Measurements from ENCODE around the gene DEPP1.
A peak's percentile ranks its signal among the peaks of the same experiment; 100 is the strongest.

Gene DEPP1

GRCh38 chr10:44989597-44990301 lies 11.1 kb upstream of the DEPP1 start:
- FAIRE-seq (no peak), DNase-seq (ENCODE audit: insufficient read length, low spot score) (no peak)
- no peak for TF ChIP-seq POLR2A (IDR thresholded peaks at IDR 0.05; ENCODE audit: low read depth, low read length)

DNA sequence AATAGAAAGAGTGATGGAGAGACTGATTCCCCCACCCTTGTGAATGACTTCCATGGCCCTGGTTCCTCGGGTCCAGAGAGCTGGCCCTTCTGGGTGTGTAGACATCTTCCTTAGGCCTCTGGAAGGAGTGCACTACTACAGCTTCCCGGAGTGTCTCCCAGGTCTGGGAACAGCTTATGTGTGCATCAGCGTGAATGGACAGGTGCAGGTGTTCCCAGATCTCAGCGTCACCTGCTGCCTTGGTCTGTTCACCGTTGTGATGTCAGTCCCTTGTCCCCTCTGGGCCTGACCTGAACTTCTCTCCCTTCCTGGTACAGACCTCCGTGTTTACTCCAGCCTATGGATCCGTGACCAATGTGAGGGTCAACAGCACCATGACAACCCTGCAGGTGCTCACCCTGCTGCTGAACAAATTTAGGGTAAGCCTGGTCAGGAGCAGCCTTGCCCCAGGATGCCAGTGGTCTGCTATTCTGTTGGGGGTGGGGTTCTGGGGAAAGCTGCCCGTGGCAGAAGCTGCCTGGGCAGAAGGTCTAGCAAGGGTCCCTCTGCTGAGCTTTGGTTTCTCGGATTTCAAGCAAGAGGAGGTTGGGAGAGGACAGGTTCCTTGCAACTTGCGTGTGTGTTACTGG lies 10.5 kb upstream of the DEPP1 start:
- TF ChIP-seq POLR2A (IDR thresholded peaks at IDR 0.05; ENCODE audit: low read depth, low read length) = no peak
- FAIRE-seq (no peak), DNase-seq (ENCODE audit: insufficient read length, low spot score) (no peak)

DNA sequence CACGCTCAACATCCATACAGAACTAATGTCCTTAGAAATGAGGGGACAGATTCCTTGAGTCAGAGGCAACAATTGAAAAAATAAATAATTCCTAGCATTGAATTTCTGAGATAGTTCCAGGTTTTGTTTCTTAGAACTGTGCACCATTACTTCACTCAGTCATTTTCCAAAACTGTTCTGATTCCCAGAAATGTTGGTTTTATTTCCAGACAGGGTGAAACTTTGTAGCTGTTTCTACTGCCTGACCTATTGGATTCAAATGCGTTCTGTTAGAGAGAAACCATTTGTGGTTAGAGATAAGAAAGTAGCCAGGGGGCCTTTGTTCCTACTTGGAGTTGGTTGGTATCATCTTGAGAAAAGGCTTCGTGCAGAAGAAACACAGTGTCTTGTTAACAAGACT lies 8.1 kb upstream of the DEPP1 start:
- no peak for TF ChIP-seq POLR2A (IDR thresholded peaks at IDR 0.05; ENCODE audit: low read depth, low read length)
- no peak for FAIRE-seq
- no peak for DNase-seq (ENCODE audit: insufficient read length, low spot score)

- FAIRE-seq (no peak), DNase-seq (ENCODE audit: insufficient read length, low spot score) (no peak)
- TF ChIP-seq POLR2A (IDR thresholded peaks at IDR 0.05; ENCODE audit: low read depth, low read length) = no peak
These were observed 7.6 kb upstream of the DEPP1 start for GRCh38 chr10:44986179-44986578.

DNA sequence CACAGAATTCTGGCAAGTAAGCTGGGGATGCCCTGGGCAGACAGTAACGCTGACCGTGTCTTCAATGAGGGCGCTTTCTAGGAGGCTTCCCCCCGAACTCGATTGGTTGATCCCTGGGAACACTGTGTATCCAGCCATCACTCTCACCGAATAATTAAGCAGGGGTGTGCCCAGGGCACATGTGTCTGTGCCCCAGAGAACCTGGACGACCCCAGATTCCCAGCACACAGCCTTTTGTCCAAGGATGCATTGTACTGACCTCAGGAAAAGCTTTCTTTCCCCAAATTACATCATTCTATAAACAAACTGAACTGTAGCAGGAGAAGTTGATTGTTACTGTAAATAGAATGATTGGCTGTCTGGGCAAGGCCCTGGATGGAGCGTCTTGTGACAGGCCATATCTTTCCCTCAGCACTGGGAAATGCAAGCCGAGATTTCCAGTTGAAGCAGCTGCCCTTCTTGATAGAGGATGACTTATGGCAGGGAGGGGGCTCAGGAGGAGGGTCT lies 6.6 kb upstream of the DEPP1 start:
- FAIRE-seq (no peak), DNase-seq (ENCODE audit: insufficient read length, low spot score) (no peak)
- TF ChIP-seq POLR2A (IDR thresholded peaks at IDR 0.05; ENCODE audit: low read depth, low read length) = no peak

DNA sequence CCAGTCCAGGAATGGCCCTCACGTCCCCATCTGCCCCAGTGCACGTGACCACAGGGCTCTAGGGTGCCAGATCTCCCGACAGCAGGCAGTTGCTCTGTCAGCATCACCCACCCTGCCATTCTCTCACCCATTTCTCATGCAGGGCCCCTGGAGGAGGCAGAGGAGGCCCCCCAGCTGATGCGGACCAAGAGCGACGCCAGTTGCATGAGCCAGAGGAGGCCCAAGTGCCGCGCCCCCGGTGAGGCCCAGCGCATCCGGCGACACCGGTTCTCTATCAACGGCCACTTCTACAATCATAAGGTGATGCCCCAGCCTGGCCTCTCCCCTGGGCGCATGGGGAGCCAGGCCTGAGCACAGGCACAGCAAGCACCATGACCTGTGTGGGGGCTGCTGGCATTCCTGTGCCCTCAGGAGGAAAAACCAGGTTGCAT lies 6.1 kb upstream of the DEPP1 start:
- TF ChIP-seq POLR2A (IDR thresholded peaks at IDR 0.05; ENCODE audit: low read depth, low read length) = no peak
- FAIRE-seq = no peak
- DNase-seq (ENCODE audit: insufficient read length, low spot score) = no peak

DNA sequence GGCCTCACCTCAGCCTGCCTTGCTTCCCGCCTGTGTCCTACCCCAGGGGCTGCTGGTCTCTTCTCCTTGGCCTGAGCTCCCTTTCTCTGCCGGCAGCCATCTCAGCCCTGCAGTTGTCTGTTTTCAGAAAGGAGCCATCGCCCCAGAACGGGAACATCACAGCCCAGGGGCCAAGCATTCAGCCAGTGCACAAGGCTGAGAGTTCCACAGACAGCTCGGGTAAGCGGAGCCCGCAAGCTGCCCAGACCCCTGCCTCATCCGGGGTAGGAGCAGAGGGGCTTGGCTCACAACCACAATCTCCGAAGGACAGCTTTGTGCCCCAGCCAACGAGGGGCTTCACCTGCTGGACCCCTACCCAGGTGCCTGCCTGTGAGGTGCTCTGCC lies 5.3 kb upstream of the DEPP1 start:
- no peak for TF ChIP-seq POLR2A (IDR thresholded peaks at IDR 0.05; ENCODE audit: low read depth, low read length)
- DNase-seq (ENCODE audit: insufficient read length, low spot score) (no peak), FAIRE-seq (no peak)

DNA sequence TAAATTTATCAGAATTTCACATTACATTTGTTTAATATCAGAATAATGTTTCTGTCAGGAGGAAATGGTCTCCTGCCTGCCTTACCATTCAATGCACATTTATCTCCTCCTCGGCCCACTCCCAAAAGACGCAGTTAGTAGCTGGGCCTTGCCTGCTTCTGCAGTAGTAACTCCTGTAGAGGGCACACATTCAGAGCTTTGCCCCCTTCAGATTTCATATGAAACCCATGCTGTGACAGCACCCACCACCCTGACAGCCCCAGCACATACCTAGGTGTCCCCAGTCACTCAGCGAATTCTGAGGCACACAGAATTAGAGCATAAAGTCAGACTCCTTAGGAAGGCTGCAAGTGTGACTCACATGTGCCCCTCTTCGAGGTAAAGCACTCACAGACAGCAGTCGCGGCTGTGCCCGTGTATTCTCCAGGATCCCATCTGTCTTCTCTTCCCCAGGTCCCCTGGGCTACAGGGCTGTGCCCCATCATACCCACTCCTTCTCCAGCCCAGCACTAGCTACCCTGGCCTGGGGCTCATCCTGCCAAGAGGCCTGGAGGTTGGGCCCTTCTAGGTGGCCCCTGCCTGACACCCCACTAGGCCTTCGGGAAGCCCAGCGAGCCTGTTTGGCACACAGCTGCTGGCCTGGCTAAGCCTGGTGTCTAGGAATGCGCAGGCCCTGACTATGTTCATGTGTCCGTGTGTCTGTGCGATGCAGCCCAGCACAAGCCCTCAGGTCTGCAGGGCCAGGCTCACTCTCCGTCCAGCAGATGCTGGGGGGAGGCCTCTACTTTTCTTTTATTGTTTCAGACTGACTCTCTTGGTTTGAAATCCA lies 4.7 kb upstream of the DEPP1 start:
- FAIRE-seq = no peak
- no peak for DNase-seq (ENCODE audit: insufficient read length, low spot score)
- TF ChIP-seq POLR2A (IDR thresholded peaks at IDR 0.05; ENCODE audit: low read depth, low read length) = no peak

DNA sequence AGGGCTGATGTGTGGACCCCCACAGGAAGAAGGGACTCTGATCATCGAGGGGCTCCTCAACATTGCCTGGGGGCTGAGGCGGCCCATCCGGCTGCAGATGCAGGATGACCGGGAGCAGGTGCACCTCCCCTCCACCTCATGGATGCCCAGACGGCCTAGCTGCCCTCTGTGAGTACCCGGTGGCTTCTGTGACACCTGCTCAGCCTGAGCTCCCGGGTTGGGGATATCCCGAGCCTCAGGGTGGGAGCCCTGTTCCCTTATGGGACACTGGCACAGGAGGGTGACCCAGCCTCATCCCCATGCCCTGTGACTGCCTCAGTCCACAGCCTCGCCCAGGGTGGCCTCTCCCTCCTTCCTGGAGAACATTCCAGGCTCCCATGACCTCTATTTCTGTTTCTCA lies 3.9 kb upstream of the DEPP1 start:
- FAIRE-seq (no peak), DNase-seq (ENCODE audit: insufficient read length, low spot score) (no peak)
- TF ChIP-seq POLR2A (IDR thresholded peaks at IDR 0.05; ENCODE audit: low read depth, low read length) = no peak

- DNase-seq (ENCODE audit: insufficient read length, low spot score) = peak; percentile 87
- peak; percentile 31; the same call in 1 of the 2 replicates for TF ChIP-seq POLR2A (IDR thresholded peaks at IDR 0.05; ENCODE audit: low read depth, low read length)
- FAIRE-seq = peak; percentile 52
These were observed 3.5 kb upstream of the DEPP1 start for GRCh38 chr10:44982114-44982460.

GRCh38 chr10:44981172-44982113 lies 2.8 kb upstream of the DEPP1 start:
- no peak for FAIRE-seq
- 0 out of 2 replicates have a peak, but pooled peaks have one; percentile 1 for TF ChIP-seq POLR2A (IDR thresholded peaks at IDR 0.05; ENCODE audit: low read depth, low read length)
- peak; percentile 73 for DNase-seq (ENCODE audit: insufficient read length, low spot score)

DNA sequence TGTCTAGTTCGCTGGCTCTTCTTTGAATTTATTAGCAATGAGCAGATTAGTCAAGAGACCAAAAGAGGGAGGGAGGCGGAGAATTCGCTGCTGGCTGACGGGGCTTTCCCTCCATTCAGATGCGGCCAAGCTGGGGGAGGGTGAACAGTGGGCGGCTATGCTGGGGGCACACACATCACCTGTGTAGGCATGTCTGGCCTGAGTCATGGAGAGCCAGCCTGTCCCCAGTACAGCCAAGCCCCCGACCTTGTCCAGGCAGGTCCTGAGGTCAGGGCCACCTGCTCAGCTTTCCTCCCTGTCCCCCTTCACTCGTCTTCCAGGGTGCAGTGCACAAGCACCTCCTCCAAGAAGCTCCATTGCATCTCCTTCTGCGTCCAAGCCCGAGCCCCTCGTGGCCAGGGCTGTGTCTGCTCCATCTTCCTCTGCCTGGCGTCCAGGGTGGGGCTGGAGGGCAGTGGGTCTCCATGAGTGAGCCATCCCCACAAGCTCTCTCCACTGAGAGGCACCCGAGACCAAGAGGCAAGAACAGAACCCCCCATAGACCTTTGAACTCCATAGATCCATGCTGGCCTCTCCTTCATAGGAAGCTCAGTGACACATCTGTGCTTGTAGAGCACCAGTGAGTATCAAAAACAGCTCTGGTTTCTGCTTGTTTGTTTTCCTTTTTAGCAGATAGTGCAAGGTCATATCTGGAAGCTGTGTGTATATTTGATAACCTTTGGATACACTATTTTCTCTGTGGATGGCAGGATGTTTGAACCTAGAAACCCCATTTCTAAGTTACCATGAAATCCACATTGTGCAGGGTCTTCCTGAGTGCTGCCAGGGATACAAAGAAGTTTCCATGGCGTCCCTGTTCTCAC lies 1.9 kb upstream of the DEPP1 start:
- no peak for TF ChIP-seq POLR2A (IDR thresholded peaks at IDR 0.05; ENCODE audit: low read depth, low read length)
- DNase-seq (ENCODE audit: insufficient read length, low spot score) (no peak), FAIRE-seq (no peak)

Data from H54 (cell line).